Measurements from ENCODE around the gene SDK1. TPM values are rescaled to one million over a fixed set of nuclear protein-coding genes. Genes with fewer than 3 reads are reported as not detected.
"Not testable (repeated sequence)": the region's sequence is repeated elsewhere in the genome, so short reads cannot be mapped to it uniquely, and the experiment has no call there.

SDK1 gene
- total RNA-seq, 2 experiments from 2014 or later = 0.25 to 0.78 TPM

DNA sequence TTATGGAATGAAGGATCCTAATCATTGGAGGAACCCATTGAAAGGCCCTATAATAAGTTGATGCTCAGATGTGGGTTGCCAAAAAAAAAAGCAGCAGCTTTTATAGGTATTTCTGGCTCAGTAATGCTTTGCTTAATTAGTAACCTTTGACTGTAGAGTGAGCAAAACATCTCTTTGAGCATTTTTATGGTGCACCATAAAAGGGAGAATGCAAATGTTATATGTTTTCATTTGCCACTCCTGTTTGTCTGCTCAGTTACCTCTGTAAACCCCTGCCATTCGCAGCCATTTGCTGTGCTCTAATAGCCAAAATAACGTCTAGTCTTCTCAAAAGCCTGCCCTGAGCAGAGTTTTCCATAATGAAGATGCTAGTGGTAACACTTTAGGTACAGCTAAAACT, 792.0 kb downstream of the SDK1 start:
- TF ChIP-seq, protein P1, sequence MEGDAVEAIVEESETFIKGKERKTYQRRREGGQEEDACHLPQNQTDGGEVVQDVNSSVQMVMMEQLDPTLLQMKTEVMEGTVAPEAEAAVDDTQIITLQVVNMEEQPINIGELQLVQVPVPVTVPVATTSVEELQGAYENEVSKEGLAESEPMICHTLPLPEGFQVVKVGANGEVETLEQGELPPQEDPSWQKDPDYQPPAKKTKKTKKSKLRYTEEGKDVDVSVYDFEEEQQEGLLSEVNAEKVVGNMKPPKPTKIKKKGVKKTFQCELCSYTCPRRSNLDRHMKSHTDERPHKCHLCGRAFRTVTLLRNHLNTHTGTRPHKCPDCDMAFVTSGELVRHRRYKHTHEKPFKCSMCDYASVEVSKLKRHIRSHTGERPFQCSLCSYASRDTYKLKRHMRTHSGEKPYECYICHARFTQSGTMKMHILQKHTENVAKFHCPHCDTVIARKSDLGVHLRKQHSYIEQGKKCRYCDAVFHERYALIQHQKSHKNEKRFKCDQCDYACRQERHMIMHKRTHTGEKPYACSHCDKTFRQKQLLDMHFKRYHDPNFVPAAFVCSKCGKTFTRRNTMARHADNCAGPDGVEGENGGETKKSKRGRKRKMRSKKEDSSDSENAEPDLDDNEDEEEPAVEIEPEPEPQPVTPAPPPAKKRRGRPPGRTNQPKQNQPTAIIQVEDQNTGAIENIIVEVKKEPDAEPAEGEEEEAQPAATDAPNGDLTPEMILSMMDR (IDR thresholded peaks at IDR 0.05) = no peak
- Mint-ChIP-seq H3K36me3 (ENCODE audit: low read depth) (no peaks in the 10 kb centered on the region), H3K27ac (no peak overlapping the region), H3K9me3 (peaks cover 9% of the 10 kb centered on the region), H3K4me3 (no peak overlapping the region), H3K27me3 (no peaks in the 10 kb centered on the region), H3K4me1 (ENCODE audit: low read depth) (peaks cover 24% of the 10 kb centered on the region)
- ChIA-PET CTCF (no interaction called here), POLR2A (no interaction called here)
- ATAC-seq = no peak
- intact Hi-C loops (cut with micrococcal nuclease) = no loop called here
- DNase-seq = no peak

DNA sequence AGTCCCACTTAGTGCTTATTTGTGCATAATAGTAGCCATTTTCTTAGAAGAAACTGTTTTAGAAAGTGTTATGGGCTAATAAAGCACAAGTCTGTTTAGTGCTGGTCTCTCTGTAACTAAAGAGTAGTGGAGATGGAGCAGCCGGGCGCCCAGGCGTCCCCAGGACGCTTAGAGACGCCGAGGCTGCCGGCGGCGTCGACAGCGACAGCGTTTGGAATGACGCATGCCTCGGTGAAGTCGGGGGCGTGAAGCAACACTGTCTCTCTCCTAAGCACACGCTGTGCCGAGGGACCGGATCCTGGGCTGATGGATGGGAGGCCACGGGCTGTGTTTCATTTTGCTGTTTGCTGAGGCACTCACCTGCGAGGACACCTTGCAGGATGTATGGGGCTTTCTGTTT, 792.4 kb downstream of the SDK1 start:
- Mint-ChIP-seq H3K27ac (no peak overlapping the region), H3K36me3 (ENCODE audit: low read depth) (no peaks in the 10 kb centered on the region), H3K4me1 (ENCODE audit: low read depth) (peaks cover 27% of the 10 kb centered on the region), H3K9me3 (peaks cover 9% of the 10 kb centered on the region), H3K4me3 (no peak overlapping the region), H3K27me3 (no peaks in the 10 kb centered on the region)
- DNase-seq = no peak
- intact Hi-C loops (cut with micrococcal nuclease) = no loop called here
- ChIA-PET CTCF (no interaction called here), POLR2A (no interaction called here)
- TF ChIP-seq, protein P1 (IDR thresholded peaks at IDR 0.05) = no peak
- ATAC-seq = no peak

DNA sequence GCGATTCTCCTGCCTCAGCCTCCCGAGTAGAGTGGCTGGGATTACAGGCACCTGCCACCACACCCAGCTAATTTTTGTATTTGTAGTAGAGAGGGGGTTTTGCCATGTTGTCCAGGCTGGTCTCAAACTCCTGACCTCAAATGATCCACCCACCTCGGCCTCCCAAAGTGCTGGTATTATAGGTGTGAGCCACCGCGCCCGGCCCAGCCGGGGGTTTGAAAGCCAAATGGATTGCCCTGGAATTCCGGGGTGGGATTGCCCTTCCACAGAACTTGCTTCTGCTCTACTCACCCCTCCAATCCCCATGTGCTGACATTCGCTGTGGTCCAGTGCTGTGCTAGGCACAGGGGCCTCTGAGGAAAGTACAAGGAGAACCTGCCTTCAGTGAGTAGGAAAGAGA, 793.1 kb downstream of the SDK1 start:
- H3K4me1 Mint-ChIP-seq (ENCODE audit: low read depth) = peaks cover 29% of the 10 kb centered on the region
- H3K36me3 Mint-ChIP-seq (ENCODE audit: low read depth); H3K27ac Mint-ChIP-seq; H3K4me3 Mint-ChIP-seq; ATAC-seq; H3K9me3 Mint-ChIP-seq; POLR2A ChIA-PET; intact Hi-C loops (cut with micrococcal nuclease); H3K27me3 Mint-ChIP-seq; DNase-seq: not testable (repeated sequence)
- CTCF ChIA-PET = interaction anchor here (1.7 kb wide), 1 partner anchor 9 kb away, joined by 6 read pairs; no protein-coding TSS in a partner anchor

DNA sequence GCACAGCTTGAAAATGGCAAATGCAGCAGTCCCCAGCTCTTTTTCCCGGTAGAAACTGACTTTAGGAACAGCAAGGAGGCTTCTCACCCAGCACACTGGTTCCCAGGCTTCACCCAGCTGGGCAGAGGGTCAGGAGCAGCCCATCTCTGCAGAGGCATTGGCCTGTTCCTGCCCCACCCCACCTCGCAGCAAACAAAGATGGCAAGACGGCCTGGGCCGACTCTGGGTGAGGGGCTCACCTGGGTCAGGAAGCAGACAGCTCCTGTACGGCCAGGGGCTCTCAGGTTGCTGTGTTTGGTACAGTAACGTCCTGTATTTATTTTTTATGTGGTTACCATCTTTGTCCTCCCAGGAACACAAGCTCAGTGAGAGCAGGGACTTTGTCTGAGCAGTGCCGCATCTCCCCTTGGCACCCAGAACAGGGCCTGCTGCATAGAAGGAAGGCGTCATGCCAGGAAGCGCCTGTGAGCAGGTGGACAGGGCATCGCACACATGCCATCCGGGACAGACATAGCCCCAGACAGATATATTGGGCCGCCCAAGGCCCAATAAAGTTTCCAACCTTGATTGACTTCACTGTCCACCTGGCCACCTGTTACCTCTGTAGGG, 796.1 kb downstream of the SDK1 start:
- intact Hi-C loops (cut with micrococcal nuclease) = no loop called here
- CTCF ChIA-PET = interaction anchor here (1.4 kb wide), 1 partner anchor 200 kb away, joined by 3 read pairs; no protein-coding TSS in a partner anchor
- no peaks in the 10 kb centered on the region for H3K9me3 Mint-ChIP-seq
- no peak overlapping the region for H3K4me3 Mint-ChIP-seq
- no peaks in the 10 kb centered on the region for H3K27me3 Mint-ChIP-seq
- H3K36me3 Mint-ChIP-seq (ENCODE audit: low read depth) = no peaks in the 10 kb centered on the region
- peak overlapping the region; percentile 40 for H3K27ac Mint-ChIP-seq
- POLR2A ChIA-PET = no interaction called here
- DNase-seq = peak; percentile 4
- ATAC-seq = no peak
- peaks cover 29% of the 10 kb centered on the region for H3K4me1 Mint-ChIP-seq (ENCODE audit: low read depth)
- TF ChIP-seq, protein P1 (IDR thresholded peaks at IDR 0.05) = no peak

DNA sequence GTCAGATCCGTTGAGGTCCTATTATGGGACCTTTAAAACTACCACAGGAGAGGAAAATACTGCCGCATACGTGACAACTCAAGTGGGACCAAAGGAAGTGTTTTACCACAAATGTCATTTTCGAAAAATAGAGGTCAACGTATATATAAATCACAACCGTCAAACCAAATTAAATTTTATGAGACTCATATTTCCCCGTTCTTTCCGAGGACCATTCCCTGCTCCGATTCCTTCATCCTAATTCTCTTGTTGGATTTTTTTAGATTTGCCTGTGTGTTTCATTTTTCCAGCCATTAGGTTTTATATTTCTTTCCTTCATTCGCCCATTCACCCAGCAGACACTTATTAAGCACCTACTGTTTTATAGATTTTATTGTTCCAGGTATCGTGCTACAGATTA, 797.1 kb downstream of the SDK1 start:
- no peak overlapping the region for H3K4me3 Mint-ChIP-seq
- no peak for DNase-seq
- TF ChIP-seq, protein P1 (IDR thresholded peaks at IDR 0.05) = no peak
- no peaks in the 10 kb centered on the region for H3K9me3 Mint-ChIP-seq
- no peak overlapping the region for H3K27ac Mint-ChIP-seq
- peaks cover 29% of the 10 kb centered on the region for H3K4me1 Mint-ChIP-seq (ENCODE audit: low read depth)
- ChIA-PET POLR2A (no interaction called here), CTCF (no interaction called here)
- no peaks in the 10 kb centered on the region for H3K36me3 Mint-ChIP-seq (ENCODE audit: low read depth)
- no peaks in the 10 kb centered on the region for H3K27me3 Mint-ChIP-seq
- no peak for ATAC-seq
- intact Hi-C loops (cut with micrococcal nuclease) = no loop called here

Measured in activated CD8-positive, alpha-beta T cell treated with anti-CD3 and anti-CD28 coated beads for 36 hours (primary cell).